ENCODE data around the gene TTC33.

TTC33 gene

GRCh38 chr5:40521108-40521785 lies 234.5 kb downstream of the TTC33 start:
- Histone ChIP-seq H4K8ac (ENCODE audit: low read depth, low read length) (no peak overlapping the region), H3K4me2 (ENCODE audit: low read length) (no peak overlapping the region), H2BK5ac (ENCODE audit: low read depth, low read length, poor library complexity) (no peak overlapping the region), H3K79me1 (ENCODE audit: low read length) (no peaks in the 10 kb centered on the region), H2BK120ac (ENCODE audit: insufficient read depth, low read length, poor library complexity) (no peak overlapping the region), H3K18ac (ENCODE audit: low read length) (no peak overlapping the region), H4K12ac (ENCODE audit: low read depth, low read length) (no peak overlapping the region), H3K23ac (ENCODE audit: low read length) (no peak overlapping the region), H3K27ac (ENCODE audit: low read depth, low read length) (no peak overlapping the region), H3K79me2 (ENCODE audit: control insufficient read depth, insufficient read depth, low read length, poor library complexity) (no peaks in the 10 kb centered on the region), H3K4me1 (ENCODE audit: control insufficient read depth in 1 of 2, insufficient read depth in 2 of 2, low read length in 2 of 2) (no peaks in the 10 kb centered on the region), H4K91ac (ENCODE audit: low read depth, low read length) (no peak overlapping the region), H3K14ac (ENCODE audit: low read length) (no peak overlapping the region), H2AFZ (ENCODE audit: insufficient read depth, low read length, poor library complexity) (no peak overlapping the region), H3K4ac (ENCODE audit: low read depth, low read length) (no peak overlapping the region), H3K4me3 (ENCODE audit: low read depth, low read length) (no peak overlapping the region), H3K9ac (ENCODE audit: low read length) (no peak overlapping the region), H3K27me3 (ENCODE audit: insufficient read depth, low read length) (no peaks in the 10 kb centered on the region), H2BK12ac (ENCODE audit: low read length) (no peak overlapping the region), H3K36me3 (ENCODE audit: control insufficient read depth in 1 of 2, insufficient read depth in 2 of 2, low read length in 2 of 2) (no peaks in the 10 kb centered on the region), H3K9me3 (ENCODE audit: insufficient read depth, low read depth, low read length) (no peaks in the 10 kb centered on the region), H2AK5ac (ENCODE audit: low read length) (no peak overlapping the region)
- no peak for DNase-seq
- no CpG with 5 or more reads among the region's 3 CpGs for WGBS (ENCODE audit: extremely low coverage, insufficient coverage, insufficient read length)

- Histone ChIP-seq H3K27ac (ENCODE audit: low read depth, low read length) (no peak overlapping the region), H4K91ac (ENCODE audit: low read depth, low read length) (no peak overlapping the region), H2BK12ac (ENCODE audit: low read length) (no peak overlapping the region), H3K27me3 (ENCODE audit: insufficient read depth, low read length) (no peaks in the 10 kb centered on the region), H3K4me1 (ENCODE audit: control insufficient read depth in 1 of 2, insufficient read depth in 2 of 2, low read length in 2 of 2) (no peaks in the 10 kb centered on the region), H2BK120ac (ENCODE audit: insufficient read depth, low read length, poor library complexity) (no peak overlapping the region), H4K8ac (ENCODE audit: low read depth, low read length) (no peak overlapping the region), H3K4me3 (ENCODE audit: low read depth, low read length) (no peak overlapping the region), H3K9ac (ENCODE audit: low read length) (no peak overlapping the region), H2BK5ac (ENCODE audit: low read depth, low read length, poor library complexity) (no peak overlapping the region), H3K9me3 (ENCODE audit: insufficient read depth, low read depth, low read length) (no peaks in the 10 kb centered on the region), H2AFZ (ENCODE audit: insufficient read depth, low read length, poor library complexity) (no peak overlapping the region), H2AK5ac (ENCODE audit: low read length) (no peak overlapping the region), H3K4ac (ENCODE audit: low read depth, low read length) (no peak overlapping the region), H3K23ac (ENCODE audit: low read length) (no peak overlapping the region), H3K36me3 (ENCODE audit: control insufficient read depth in 1 of 2, insufficient read depth in 2 of 2, low read length in 2 of 2) (no peaks in the 10 kb centered on the region), H3K79me2 (ENCODE audit: control insufficient read depth, insufficient read depth, low read length, poor library complexity) (no peaks in the 10 kb centered on the region), H3K4me2 (ENCODE audit: low read length) (no peak overlapping the region), H3K79me1 (ENCODE audit: low read length) (no peaks in the 10 kb centered on the region), H3K14ac (ENCODE audit: low read length) (no peak overlapping the region), H4K12ac (ENCODE audit: low read depth, low read length) (no peak overlapping the region), H3K18ac (ENCODE audit: low read length) (no peak overlapping the region)
- DNase-seq, result peak; percentile 94 to 97
- WGBS (ENCODE audit: extremely low coverage, insufficient coverage, insufficient read length), result no CpG with 5 or more reads among the region's 4 CpGs
Measured at GRCh38 chr5:40518485-40518917, 237.3 kb downstream of the TTC33 start.

GRCh38 chr5:40515476-40515875 lies 240.3 kb downstream of the TTC33 start:
- no peak overlapping the region for H3K14ac ChIP-seq (ENCODE audit: low read length)
- H2AK5ac ChIP-seq (ENCODE audit: low read length), result no peak overlapping the region
- H2BK12ac ChIP-seq (ENCODE audit: low read length), result no peak overlapping the region
- no peak overlapping the region for H2BK5ac ChIP-seq (ENCODE audit: low read depth, low read length, poor library complexity)
- WGBS (ENCODE audit: extremely low coverage, insufficient coverage, insufficient read length), result no CpG with 5 or more reads among the region's 4 CpGs
- H4K8ac ChIP-seq (ENCODE audit: low read depth, low read length), result no peak overlapping the region
- no peaks in the 10 kb centered on the region for H3K27me3 ChIP-seq (ENCODE audit: insufficient read depth, low read length)
- no peaks in the 10 kb centered on the region for H3K9me3 ChIP-seq (ENCODE audit: insufficient read depth, low read depth, low read length)
- H3K9ac ChIP-seq (ENCODE audit: low read length), result no peak overlapping the region
- no peak overlapping the region for H3K4me2 ChIP-seq (ENCODE audit: low read length)
- H3K79me2 ChIP-seq (ENCODE audit: control insufficient read depth, insufficient read depth, low read length, poor library complexity), result no peaks in the 10 kb centered on the region
- no peak overlapping the region for H3K4me3 ChIP-seq (ENCODE audit: low read depth, low read length)
- peak; percentile 26 to 45 for DNase-seq
- no peak overlapping the region for H2BK120ac ChIP-seq (ENCODE audit: insufficient read depth, low read length, poor library complexity)
- H3K4ac ChIP-seq (ENCODE audit: low read depth, low read length), result no peak overlapping the region
- H4K12ac ChIP-seq (ENCODE audit: low read depth, low read length), result no peak overlapping the region
- no peak overlapping the region for H3K27ac ChIP-seq (ENCODE audit: low read depth, low read length)
- no peak overlapping the region for H4K91ac ChIP-seq (ENCODE audit: low read depth, low read length)
- no peaks in the 10 kb centered on the region for H3K4me1 ChIP-seq (ENCODE audit: control insufficient read depth in 1 of 2, insufficient read depth in 2 of 2, low read length in 2 of 2)
- no peaks in the 10 kb centered on the region for H3K79me1 ChIP-seq (ENCODE audit: low read length)
- H3K23ac ChIP-seq (ENCODE audit: low read length), result no peak overlapping the region
- H3K18ac ChIP-seq (ENCODE audit: low read length), result no peak overlapping the region
- no peaks in the 10 kb centered on the region for H3K36me3 ChIP-seq (ENCODE audit: control insufficient read depth in 1 of 2, insufficient read depth in 2 of 2, low read length in 2 of 2)
- no peak overlapping the region for H2AFZ ChIP-seq (ENCODE audit: insufficient read depth, low read length, poor library complexity)

GRCh38 chr5:40514976-40515375 lies 240.8 kb downstream of the TTC33 start:
- Histone ChIP-seq H3K4me1 (ENCODE audit: control insufficient read depth in 1 of 2, insufficient read depth in 2 of 2, low read length in 2 of 2) (no peaks in the 10 kb centered on the region), H3K4me3 (ENCODE audit: low read depth, low read length) (no peak overlapping the region), H4K8ac (ENCODE audit: low read depth, low read length) (no peak overlapping the region), H3K23ac (ENCODE audit: low read length) (no peak overlapping the region), H3K9ac (ENCODE audit: low read length) (no peak overlapping the region), H4K12ac (ENCODE audit: low read depth, low read length) (no peak overlapping the region), H3K27me3 (ENCODE audit: insufficient read depth, low read length) (no peaks in the 10 kb centered on the region), H3K18ac (ENCODE audit: low read length) (no peak overlapping the region), H3K27ac (ENCODE audit: low read depth, low read length) (no peak overlapping the region), H3K9me3 (ENCODE audit: insufficient read depth, low read depth, low read length) (no peaks in the 10 kb centered on the region), H3K14ac (ENCODE audit: low read length) (no peak overlapping the region), H2BK5ac (ENCODE audit: low read depth, low read length, poor library complexity) (no peak overlapping the region), H3K4me2 (ENCODE audit: low read length) (no peak overlapping the region), H4K91ac (ENCODE audit: low read depth, low read length) (no peak overlapping the region), H3K79me2 (ENCODE audit: control insufficient read depth, insufficient read depth, low read length, poor library complexity) (no peaks in the 10 kb centered on the region), H2AFZ (ENCODE audit: insufficient read depth, low read length, poor library complexity) (no peak overlapping the region), H2BK12ac (ENCODE audit: low read length) (no peak overlapping the region), H3K4ac (ENCODE audit: low read depth, low read length) (no peak overlapping the region), H3K36me3 (ENCODE audit: control insufficient read depth in 1 of 2, insufficient read depth in 2 of 2, low read length in 2 of 2) (no peaks in the 10 kb centered on the region), H3K79me1 (ENCODE audit: low read length) (no peaks in the 10 kb centered on the region), H2BK120ac (ENCODE audit: insufficient read depth, low read length, poor library complexity) (no peak overlapping the region), H2AK5ac (ENCODE audit: low read length) (no peak overlapping the region)
- no CpG with 5 or more reads among the region's 5 CpGs for WGBS (ENCODE audit: extremely low coverage, insufficient coverage, insufficient read length)
- no peak for DNase-seq

All from trophoblast cell (in vitro differentiated cells and primary cell).